OCI-LY7 (cell line): ENCODE results near the gene DYNLT4. TPM values are rescaled to one million over a fixed set of nuclear protein-coding genes. Genes with fewer than 3 reads are reported as not detected.

Experiments used
- BruUV-seq: library from RNA; stranded (reverse); fragments of 400-500 nt; replicated peaks from 2 replicates; lab custom pipeline; 2021; lab: Mats Ljungman, UMichigan
- CTCF ChIA-PET: fragments of 300-600 bp; sonication (Branson Sonifier 250); formaldehyde crosslinking; loops from one replicate; lab custom pipeline; 2022; ENCODE audit warnings: antibody characterized with exemption; ENCODE audit not compliant: unreplicated experiment; lab: Charles Lee
- POLR2A ChIA-PET: fragments of 300-600 bp; sonication (Branson Sonifier 250); formaldehyde crosslinking; loops from one replicate; lab custom pipeline; 2022; ENCODE audit warnings: antibody characterized with exemption; lab: Charles Lee
- DNase-seq: peaks from one replicate; pipeline ENCODE4 v3.0.0-alpha.2; 2015; ENCODE audit warnings: low spot score
- H2AFZ ChIP-seq: fragments of 200-600 bp; sonication (generic), shearing (Covaris generic); 2 replicates; pipeline ENCODE4 v1.6.1; 2014; ENCODE audit warnings: mild to moderate bottlenecking, antibody characterized with exemption, low read length, moderate library complexity
- H3K27ac ChIP-seq: fragments of 200-600 bp; sonication (generic); 2 replicates; pipeline ENCODE4 v1.5.1; 2014; ENCODE audit warnings: mixed run types, low read depth, mild to moderate bottlenecking, moderate library complexity, low read length, inconsistent platforms; ENCODE audit not compliant: poor library complexity, severe bottlenecking
- H3K36me3 ChIP-seq: fragments of 200-600 bp; sonication (generic); 2 replicates; pipeline ENCODE4 v1.6.1; 2014; ENCODE audit warnings: mild to moderate bottlenecking, antibody characterized with exemption, low read length, moderate library complexity, mixed read lengths; ENCODE audit not compliant: insufficient read depth
- H3K4me1 ChIP-seq: fragments of 200-600 bp; sonication (generic); 2 replicates; pipeline ENCODE4 v1.5.1; 2014; ENCODE audit warnings: mild to moderate bottlenecking, low read length; ENCODE audit not compliant: insufficient read depth, poor library complexity, severe bottlenecking
- H3K4me2 ChIP-seq: fragments of 200-600 bp; sonication (generic); 2 replicates; pipeline ENCODE4 v1.6.1; 2014; ENCODE audit warnings: mild to moderate bottlenecking, low read length
- H3K4me3 ChIP-seq: fragments of 200-600 bp; sonication (generic); 2 replicates; pipeline ENCODE4 v1.5.1; 2014; ENCODE audit warnings: mild to moderate bottlenecking, low read depth, low read length; ENCODE audit not compliant: poor library complexity, severe bottlenecking
- H3K79me2 ChIP-seq: fragments of 200-600 bp; sonication (generic); 2 replicates; pipeline ENCODE4 v1.6.1; 2016; ENCODE audit warnings: low read depth, mild to moderate bottlenecking, low read length, moderate library complexity, mixed read lengths; ENCODE audit not compliant: insufficient read depth
- H3K9me2 ChIP-seq: fragments of 200-600 bp; sonication (generic); 2 replicates; pipeline ENCODE4 v1.6.1; 2016; ENCODE audit warnings: mild to moderate bottlenecking, low read length, mixed read lengths; ENCODE audit not compliant: insufficient read depth
- H3K9me3 ChIP-seq: fragments of 200-600 bp; sonication (generic); 2 replicates; pipeline ENCODE4 v1.6.1; 2014; ENCODE audit warnings: mild to moderate bottlenecking, mixed run types, low read length, mixed read lengths
- H4K20me1 ChIP-seq: fragments of 200-600 bp; sonication (generic); 2 replicates; pipeline ENCODE4 v1.6.1; 2014; ENCODE audit warnings: mild to moderate bottlenecking, antibody characterized with exemption, low read length, moderate library complexity, mixed read lengths; ENCODE audit not compliant: insufficient read depth
- CTCF ChIP-seq: fragments of 200-600 bp; sonication (generic); conservative IDR thresholded peaks from 2 replicates; pipeline ENCODE4 v1.5.1; 2014; ENCODE audit warnings: mild to moderate bottlenecking, antibody characterized with exemption, low read length, moderate library complexity, mixed read lengths
- EZH2phosphoT487 ChIP-seq: fragments of 200-600 bp; sonication (generic); IDR thresholded peaks from 2 replicates; pipeline ENCODE4 v1.6.1; 2018; ENCODE audit warnings: low read depth, borderline replicate concordance, mild to moderate bottlenecking, mixed run types, antibody characterized with exemption, low read length, moderate library complexity, mixed read lengths
- intact Hi-C: fragments of 100-400 bp; cut with micrococcal nuclease; formaldehyde crosslinking; loops from one replicate; pipeline ENCODE4 v1.10.0; 2022; ENCODE audit not compliant: unreplicated experiment
- total RNA-seq, 2 experiments: library from RNA; depleted of rRNA in 1 of 2; stranded (reverse); fragments of >200 nt in 1 of 2; shearing (Covaris generic) in 1 of 2; gene quantifications; 2 replicates each; pipeline ENCODE4 v1.2.3, GENCODE V29; 2014 to 2022

The DYNLT4 gene
- total RNA-seq, 2 experiments from 2014 or later: not detected

- ChIA-PET CTCF (no interaction called here), POLR2A (interaction anchor here (0.9 to 1.0 kb wide), 2 partner anchors 11 to 29 kb away, joined by 3 to 4 read pairs; no protein-coding TSS in a partner anchor)
- TF ChIP-seq CTCF (no peak), EZH2phosphoT487 (no peak)
- Histone ChIP-seq H3K9me2 (no peaks in the 10 kb centered on the region), H3K4me2 (no peak overlapping the region), H3K27ac (no peak overlapping the region), H3K4me3 (no peak overlapping the region), H4K20me1 (peaks cover 10% of the 10 kb centered on the region), H3K4me1 (peaks cover 46% of the 10 kb centered on the region), H3K79me2 (peaks cover 36% of the 10 kb centered on the region), H3K36me3 (peaks cover 70% of the 10 kb centered on the region), H3K9me3 (no peaks in the 10 kb centered on the region), H2AFZ (no peak overlapping the region)
- intact Hi-C loops: no loop called here
- no peak for DNase-seq
- BruUV-seq: no TSS peak
These were observed 26.5 kb downstream of the DYNLT4 start for GRCh38 chr1:44780583-44781121.

- H3K4me2 ChIP-seq: peak overlapping the region; percentile 93
- peaks cover 10% of the 10 kb centered on the region for H4K20me1 ChIP-seq
- H3K4me1 ChIP-seq: peaks cover 41% of the 10 kb centered on the region
- peaks cover 53% of the 10 kb centered on the region for H3K79me2 ChIP-seq
- peak overlapping the region; percentile 99 for H3K4me3 ChIP-seq
- no peak overlapping the region for H2AFZ ChIP-seq
- no peak overlapping the region for H3K27ac ChIP-seq
- POLR2A ChIA-PET: interaction anchor here (4.4 kb wide), 2 partner anchors 57 to 67 kb away, joined by 18 to 22 read pairs; no protein-coding TSS in a partner anchor
- no peaks in the 10 kb centered on the region for H3K9me2 ChIP-seq
- TF ChIP-seq CTCF: no peak
- no peak for TF ChIP-seq EZH2phosphoT487
- DNase-seq: no peak
- intact Hi-C loops: no loop called here
- peaks cover 71% of the 10 kb centered on the region for H3K36me3 ChIP-seq
- no peaks in the 10 kb centered on the region for H3K9me3 ChIP-seq
- CTCF ChIA-PET: no interaction called here
- no TSS peak for BruUV-seq
These were observed 28.2 kb downstream of the DYNLT4 start for GRCh38 chr1:44778705-44779576.
